ENCODE measurements around the gene ABHD17A.

- TF ChIP-seq CTCF (IDR thresholded peaks at IDR 0.05) (no peak), POLR2A (IDR thresholded peaks at IDR 0.05) (no peak)
Observed at GRCh38 chr19:1849886-1850398, 35.4 kb downstream of the ABHD17A start.
